Left colon (tissue), 2 donors: ENCODE results near the gene LKAAEAR1. TPM values are rescaled to one million over a fixed set of nuclear protein-coding genes. Genes with fewer than 3 reads are reported as not detected.

Experiments used
- ATAC-seq: fragments of 200-7000 bp; cut with Tn5 transposase; one replicate; pipeline ENCODE4 v1.9.1; 2020; ENCODE audit warnings: mild to moderate bottlenecking, moderate library complexity
- DNase-seq, 2 donors: peaks; one replicate each; pipeline ENCODE4 v3.0.0-alpha.2; 2020
- intact Hi-C, 2 donors: fragments of 100-400 bp; cut with DNase I in 1 of 2; cut with micrococcal nuclease in 1 of 2; formaldehyde crosslinking; loops; one replicate each; pipeline versions ENCODE4 v1.11.2 to v1.14.0; 2022; cut with DNase I, micrococcal nuclease
- total RNA-seq, 2 donors: library from RNA; stranded (reverse); fragmentation: NEBNext Ultra II Directional; extraction: Animal tissue kit (Norgen Biotek cat#: 25700); gene quantifications; one replicate each; pipeline ENCODE4 v1.2.1, GENCODE V29; 2021
- donor health status: DM: no; HTN: no; CAD: no.
- donor health status: DM: yes; HTN: yes; CAD: no.

The LKAAEAR1 gene
- total RNA-seq, 2 donors from 2014 or later, result not detected

DNA sequence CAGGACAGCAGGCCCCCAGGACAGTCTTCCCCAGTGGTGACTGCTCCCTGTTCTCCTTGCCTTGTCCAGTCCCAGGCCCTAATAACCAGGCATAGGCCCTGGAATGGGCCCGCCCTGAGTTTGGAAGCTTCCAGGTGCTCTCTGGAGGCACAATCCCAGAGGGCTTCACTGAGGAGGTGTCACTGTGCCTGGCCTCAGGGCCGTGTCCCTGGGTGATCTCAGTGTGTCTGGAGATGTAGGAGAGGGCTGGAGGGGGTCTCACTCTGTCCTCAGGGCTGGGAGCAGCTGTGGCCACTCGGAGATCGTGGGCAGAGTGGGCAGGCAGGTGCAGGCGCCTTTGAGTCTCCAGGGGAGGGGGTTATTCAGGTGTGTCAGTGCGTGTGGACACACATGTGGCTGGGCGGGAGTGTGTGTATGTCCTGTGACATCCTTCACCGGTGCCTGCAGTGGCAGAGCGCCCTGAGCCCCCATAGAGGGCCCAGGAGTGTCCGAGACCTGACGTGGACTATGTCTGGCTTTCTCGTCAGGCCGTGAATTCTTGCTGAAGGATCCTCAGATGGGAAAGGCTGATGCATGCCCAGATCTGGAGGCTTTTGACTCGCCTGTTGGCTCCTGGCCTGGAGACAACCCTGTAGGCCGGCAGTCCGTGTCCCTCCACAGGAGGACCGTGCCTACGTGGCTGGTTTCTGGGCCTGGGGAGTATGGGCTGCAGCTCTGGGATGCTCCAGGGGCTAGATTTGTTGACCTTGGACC, 28.7 kb upstream of the LKAAEAR1 start:
- DNase-seq (peak in 1 of 2 donors; percentile 11), ATAC-seq (no peak)
- intact Hi-C loops, result no loop called here

DNA sequence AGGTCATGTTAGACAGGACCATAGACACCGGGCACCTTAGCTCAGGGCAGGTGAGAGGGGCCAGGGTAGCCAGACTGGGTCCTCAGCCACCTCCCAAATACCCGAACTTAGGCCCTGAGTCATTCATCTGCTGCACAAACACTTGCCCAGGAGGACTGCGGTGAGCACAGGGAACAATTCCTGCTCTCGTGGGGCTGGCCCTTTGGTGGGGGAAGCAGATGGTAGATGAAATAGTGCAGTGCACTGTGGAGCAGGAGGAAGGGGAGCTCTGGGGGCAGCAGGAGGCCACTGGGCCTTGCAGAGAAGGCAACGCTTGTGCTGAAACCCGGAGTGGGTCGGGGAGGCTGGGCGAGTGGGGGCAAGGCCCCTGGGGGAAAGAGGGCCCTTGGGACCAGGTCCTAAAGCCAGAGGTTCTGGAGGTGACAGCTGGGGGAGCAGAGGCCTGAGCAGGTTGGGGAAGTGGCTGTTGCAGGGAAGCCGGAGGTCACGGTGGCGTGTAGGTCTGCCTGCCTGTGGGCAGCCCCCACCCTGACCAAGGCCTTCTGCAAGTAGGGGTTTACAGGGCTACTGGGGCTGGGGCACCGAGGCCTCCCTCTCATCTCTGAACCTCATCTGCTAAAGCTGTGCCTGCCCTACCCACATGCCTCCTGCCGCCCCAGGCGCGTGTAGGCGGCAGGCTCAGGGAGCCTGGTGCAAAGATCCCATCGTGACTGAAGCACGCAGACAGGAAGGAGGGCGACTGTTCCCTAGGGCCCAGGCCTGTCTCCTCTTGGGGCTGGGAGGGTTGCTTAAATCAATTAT, 27.8 kb upstream of the LKAAEAR1 start:
- intact Hi-C loops, result no loop called here
- peak in 1 of 2 donors; percentile 9 for DNase-seq

DNA sequence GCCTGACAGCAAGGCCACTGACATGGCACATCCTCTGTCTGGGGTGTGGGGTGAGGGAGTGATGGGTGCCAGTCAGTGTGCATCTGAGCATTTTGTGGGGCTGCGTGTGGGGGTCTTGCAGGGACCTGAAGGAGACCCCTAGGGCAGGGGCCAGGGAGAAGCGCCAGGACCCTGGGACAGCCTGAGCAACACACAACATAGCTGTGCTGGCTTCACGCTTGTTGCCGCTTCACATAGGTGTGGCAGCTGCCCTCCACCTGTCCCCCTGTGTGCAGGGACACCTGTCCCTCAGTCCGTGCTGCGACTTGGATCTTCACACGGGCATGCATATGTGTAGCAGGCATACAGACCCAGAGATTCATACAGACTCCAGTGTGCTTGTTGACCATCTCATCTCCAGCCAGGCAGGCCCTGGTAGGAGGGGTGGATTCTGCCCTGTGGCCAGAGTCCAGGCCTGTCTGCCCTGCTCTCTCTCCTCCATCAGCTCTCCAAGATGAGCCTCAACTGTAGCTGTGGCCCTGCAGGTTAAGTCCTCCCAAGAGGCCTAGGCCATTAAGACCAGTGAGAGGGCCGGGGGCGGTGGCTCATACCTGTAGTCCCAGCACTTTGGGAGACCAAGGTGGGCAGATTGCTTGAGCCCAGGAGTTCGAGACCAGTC, 26.3 kb upstream of the LKAAEAR1 start:
- ATAC-seq, result no peak
- intact Hi-C loops, result no loop called here
- peak in 1 of 2 donors; percentile 18 for DNase-seq

More for the DNA sequence above, 27.8 kb upstream of the LKAAEAR1 start:
- no peak for ATAC-seq

DNA sequence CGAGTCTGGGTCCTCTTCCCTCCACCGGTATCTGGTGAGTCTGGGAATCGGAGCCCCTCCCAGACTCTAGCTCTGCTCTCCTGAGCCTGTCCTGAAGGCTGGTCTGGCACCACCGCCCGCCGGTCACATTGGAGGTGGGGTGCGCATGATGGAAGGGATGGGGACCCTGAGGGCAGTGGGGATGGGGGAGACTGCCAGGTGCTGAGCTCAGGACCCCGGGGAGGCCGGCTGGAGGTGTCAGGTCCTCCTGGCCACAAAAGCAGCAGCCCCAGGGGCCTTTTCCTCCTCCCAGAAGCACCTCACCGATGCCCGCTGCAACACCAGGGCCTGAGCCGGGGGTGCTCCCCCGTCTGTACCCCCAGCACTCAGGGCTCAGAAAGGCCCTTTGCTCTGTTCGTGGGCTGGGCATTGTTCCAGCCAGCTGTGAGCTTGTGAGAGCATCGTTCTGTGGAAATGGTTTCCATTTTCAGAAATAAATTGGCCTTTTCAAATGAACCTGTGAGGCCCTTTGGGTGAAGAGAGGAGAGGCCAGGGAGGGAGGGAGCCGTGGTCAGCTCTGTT, 25.7 kb upstream of the LKAAEAR1 start:
- intact Hi-C loops, result no loop called here
- DNase-seq (no peak), ATAC-seq (no peak)

DNA sequence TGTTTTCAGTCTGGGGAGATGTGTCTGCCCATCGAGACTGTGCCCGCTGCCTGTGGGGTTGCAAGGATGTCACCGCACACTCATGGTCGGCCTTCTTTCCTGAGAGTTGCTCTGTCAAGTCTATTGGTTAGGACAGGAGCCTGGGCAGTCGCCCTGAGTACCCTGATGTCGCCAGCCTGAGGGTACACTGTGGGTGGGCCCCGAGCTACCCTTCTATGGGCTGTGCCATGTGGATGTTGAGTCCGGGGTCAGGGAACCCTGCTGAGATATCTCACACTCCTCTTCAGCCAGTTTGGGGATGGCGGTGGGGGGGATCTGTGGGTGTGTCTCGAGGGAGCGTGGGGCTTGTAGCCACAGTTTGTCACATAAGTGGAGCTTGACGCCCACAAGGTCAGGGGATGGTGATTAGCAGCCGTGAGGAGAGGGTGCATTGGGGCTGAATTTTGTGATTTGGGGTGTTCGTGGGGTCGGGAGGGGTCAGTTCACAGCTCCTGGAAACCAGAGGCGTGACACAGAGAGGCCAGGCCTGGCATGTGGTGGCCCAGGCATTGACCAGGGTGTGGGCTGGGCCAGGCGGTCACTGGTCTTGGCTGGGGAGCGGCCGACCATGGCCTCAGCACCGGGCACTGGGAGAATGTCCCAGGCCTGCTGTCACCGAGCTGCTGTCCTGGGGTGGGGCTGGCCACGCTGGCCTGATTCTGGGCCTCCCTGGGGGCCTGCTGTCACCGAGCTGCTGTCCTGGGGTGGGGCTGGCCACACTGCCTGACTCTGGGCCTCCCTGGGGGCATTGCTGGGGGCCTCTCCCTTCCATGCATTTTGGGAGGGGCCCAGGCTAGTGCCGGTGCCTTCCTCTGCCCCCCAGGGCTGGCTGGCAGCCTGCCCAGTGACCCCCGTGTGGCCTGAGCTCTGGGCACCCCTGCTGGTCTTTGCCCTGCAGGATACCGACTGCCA, 24.8 kb upstream of the LKAAEAR1 start:
- ATAC-seq (no peak), DNase-seq (peak in 1 of 2 donors; percentile 15)
- intact Hi-C loops, result no loop called here

DNA sequence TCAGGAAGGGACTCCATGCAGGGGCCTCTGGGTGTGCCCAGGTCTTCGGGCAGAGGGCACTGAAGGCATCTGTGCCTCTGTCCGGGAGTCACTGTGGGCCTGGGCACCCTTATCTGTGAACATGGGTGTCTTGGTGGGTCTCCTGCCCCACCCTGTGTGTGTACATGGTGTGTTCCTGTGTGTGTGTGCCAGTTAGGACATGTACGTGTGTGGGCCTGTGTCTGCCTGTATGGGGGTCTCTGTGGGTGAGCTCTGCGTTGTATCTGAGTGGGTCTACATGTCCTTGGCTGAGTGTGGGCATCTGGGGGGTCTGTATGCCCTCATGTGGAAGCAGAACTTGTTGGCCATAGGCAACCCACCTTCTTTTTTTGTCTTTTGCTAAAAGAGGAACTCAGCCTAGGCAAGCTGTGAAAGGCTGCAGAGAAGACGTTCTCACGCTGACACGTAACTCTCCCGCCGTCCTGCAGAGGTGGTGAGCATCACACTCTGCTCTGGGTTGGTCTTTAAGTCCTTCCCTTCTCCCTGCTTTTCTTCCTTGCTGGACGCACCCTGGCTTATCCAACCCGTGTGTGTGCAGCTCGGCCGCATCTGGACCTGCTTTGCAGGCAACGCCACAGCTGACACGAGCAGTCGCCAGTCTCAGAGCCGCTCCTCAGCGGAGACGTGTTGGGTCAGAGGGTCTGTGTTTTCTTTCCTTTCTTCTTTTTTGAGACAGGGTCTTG, 23.7 kb upstream of the LKAAEAR1 start:
- DNase-seq (peak in 1 of 2 donors; percentile 2), ATAC-seq (no peak)
- intact Hi-C loops, result no loop called here

DNA sequence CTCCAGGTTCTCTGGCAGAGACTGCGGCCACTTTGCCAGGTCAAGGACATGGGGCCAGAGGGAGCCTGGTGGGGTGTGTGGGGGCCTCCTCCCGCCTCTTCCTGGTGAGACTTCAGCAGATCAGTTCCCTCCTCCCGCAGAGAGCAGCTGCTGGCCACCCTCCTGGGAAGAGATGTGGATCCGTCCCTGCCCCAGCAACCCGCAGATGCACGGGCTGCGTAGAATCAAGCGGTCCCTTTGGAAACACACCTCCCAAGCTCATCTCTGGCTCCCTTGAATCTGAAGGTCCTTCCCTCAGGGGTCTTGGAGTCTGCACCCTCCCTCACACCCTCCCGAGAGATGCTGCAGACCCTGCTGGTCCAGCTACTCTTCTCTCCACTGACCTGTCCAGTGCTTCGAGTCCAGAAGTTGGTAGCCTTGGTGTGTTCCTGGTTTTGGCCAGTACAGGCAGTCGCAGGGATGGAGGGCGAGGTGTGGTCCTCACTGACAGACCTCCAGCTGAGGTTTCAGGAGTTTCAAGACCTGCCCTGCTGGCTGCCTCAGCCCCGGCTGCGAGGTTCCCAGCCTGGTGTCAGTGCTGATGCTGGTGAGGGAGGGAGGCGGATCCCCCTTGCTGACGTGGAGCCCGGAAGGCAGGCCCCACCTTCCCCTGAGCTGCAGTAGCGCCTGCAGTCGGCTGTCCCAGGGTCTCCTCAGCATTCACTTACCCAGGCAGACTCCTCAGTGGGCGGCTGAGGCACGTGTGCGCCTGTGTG, 23.0 kb upstream of the LKAAEAR1 start, which contains the start of gene NPBWR2:
Gene NPBWR2 (minus strand): TSS at position 585 of the 755 bp plus-strand sequence. CDS start 734 bp downstream, outside the sequence.
- no peak for ATAC-seq
- intact Hi-C loops, result no loop called here
- DNase-seq, result peak in 1 of 2 donors; percentile 7

DNA sequence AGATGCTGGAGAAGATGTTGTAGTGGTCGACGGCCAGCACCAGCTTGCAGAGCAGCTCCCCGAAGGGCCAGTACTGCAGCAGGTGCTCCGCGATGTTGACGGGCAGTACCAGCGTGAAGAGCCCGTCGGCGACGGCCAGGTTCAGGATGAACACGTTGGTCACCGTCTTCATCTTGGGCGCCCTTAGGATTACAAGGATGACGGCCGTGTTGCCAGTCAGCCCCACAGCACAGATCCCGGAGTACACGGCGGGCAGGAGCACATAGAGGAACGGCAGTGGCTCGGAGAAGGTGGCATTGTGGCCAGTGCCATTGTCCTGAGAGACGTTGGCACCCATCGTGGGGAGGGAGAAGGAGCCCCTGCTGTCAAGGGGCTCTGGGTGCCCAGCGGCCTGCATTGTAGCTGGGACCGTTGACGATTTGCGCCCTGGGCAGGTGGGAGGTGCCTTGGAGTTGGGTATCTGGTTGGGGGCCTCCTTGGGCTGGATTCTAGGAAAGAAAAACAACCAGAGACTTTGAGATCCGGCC, 22.3 kb upstream of the LKAAEAR1 start:
- ATAC-seq (no peak), DNase-seq (no peak)
- intact Hi-C loops, result no loop called here

DNA sequence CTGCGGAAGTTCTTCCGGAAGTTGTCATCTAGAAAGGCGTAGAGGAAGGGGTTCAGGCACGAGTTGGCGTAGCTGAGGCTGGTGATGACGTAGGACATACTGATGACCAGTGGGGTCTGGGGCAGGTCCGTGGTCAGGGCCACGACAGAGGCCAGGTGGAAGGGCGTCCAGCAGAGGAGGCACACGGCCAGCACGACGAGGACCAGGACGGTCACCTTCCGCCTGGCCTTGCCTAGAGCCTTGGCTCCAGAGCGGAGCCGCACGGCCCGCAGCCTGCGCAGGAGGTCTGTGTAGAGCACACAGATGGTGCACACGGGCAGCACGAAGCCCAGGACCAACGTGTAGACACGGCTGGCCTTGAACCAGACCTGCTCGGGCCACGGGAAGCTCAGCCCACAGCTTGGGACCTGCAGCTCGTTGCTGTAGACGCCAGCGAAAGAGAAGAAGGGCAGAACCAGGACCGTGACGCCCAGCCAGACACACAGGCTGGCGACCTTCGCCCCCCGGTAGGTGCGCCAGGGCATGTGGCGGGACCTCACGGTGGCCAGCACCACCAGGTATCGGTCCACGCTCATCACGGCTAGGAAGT, 21.7 kb upstream of the LKAAEAR1 start:
- no peak for ATAC-seq
- intact Hi-C loops, result no loop called here
- no peak for DNase-seq

DNA sequence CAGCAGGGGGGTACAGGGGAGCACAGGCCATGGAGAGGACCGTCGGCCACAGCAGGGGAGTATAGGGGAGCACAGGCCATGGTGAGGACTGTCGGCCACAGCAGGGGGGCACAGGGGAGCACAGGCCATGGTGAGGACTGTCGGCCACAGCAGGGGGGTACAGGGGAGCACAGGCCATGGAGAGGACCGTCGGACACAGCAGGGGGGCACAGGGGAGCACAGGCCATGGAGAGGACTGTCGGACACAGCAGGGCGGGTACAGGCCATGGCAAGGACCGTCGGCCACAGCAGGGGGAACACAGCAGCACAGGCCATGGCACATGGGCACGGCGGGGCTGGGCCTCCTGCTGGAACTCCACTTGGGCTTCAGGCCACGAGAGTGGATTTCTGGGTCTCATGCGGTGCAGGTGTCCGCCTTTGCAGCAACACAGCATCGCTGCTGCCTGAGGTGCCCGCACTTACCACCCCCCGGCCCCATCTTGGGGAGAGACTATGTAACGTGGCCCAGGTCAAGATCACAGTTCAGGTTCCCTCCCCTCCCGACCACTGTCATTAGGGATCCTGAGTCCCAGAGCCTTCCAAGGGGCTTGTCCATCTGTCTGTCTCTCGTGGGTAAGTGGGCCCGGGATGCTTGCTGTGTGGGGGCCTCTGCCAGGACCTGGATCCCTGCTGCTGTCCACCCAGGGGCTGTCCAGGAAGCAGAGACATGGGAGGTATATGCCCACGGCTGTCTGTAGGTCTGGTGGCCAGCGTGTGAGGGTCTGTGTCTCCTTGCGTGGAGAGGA, 20.7 kb upstream of the LKAAEAR1 start:
- ATAC-seq (no peak), DNase-seq (peak in 1 of 2 donors; percentile 1)
- intact Hi-C loops, result no loop called here

DNA sequence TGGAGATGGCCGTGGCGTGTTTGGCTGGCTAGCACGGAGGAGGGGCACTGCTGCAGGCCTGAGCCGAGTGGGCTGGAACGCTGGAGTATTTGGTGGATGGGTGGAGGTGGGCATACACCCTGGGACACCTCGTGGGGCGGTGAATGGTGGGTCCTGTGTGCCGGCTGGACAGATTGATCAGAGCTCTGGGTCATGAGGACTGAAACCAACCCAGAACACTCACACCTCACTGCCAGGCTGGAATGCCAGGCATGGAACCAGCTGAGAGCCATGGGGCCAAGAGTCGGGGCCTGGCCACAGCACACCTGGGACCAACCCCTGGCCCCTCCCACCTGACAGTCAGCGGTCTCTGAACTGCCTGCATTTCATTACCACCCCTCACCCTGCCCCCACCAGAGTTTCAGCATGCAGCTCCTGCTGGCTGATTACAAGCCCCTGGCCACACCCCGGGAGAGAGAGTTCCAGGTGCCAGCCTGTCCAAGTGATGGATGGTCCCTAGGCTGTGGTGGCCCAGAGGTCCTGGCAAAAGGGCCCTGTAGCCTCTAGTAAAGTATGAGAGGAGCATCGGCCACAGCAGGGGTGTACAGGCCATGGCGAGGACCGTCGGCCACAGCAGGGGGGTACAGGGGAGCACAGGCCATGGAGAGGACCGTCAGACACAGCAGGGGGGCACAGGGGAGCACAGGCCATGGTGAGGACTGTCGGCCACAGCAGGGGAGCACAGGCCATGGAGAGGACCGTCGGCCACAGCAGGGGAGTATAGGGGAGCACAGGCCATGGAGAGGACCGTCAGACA, 19.9 kb upstream of the LKAAEAR1 start:
- DNase-seq (peak in 1 of 2 donors; percentile 2), ATAC-seq (no peak)
- intact Hi-C loops, result no loop called here

DNA sequence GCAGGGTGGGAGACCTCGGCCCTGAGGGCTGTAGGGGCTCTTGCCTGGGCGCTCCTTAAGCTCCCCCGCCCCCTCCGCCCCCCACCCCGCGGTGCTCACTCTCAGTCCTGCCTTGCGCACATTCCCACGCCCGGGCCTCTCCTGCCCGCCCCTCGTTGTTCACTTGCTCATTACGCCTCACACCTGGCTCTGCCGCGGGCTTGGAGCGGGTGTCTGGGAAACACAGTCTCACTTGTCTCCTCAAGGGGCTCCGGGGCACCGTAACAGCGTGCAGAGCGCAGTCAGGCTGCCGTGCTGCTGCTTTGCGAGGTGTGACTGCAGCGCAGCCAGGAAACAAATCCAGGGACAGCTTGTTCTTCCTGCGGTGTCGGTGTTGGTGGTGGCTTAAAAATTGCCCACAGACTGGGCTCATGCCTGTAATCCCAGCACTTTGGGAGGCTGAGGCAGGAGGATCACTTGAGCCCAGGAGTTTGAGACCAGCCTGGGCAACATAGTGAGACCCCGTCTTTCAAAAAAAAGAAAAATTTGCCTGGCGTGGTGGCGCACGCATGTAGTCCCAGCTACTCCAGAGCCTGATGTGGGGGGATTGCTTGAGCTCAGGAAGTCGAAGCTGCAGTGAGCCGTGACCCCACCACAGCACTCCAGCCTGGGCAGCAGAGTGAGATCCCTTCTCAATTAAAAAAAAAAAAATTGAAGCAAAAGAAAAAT, 18.6 kb upstream of the LKAAEAR1 start:
- no peak for DNase-seq
- ATAC-seq, result no peak
- intact Hi-C loops, result no loop called here

DNA sequence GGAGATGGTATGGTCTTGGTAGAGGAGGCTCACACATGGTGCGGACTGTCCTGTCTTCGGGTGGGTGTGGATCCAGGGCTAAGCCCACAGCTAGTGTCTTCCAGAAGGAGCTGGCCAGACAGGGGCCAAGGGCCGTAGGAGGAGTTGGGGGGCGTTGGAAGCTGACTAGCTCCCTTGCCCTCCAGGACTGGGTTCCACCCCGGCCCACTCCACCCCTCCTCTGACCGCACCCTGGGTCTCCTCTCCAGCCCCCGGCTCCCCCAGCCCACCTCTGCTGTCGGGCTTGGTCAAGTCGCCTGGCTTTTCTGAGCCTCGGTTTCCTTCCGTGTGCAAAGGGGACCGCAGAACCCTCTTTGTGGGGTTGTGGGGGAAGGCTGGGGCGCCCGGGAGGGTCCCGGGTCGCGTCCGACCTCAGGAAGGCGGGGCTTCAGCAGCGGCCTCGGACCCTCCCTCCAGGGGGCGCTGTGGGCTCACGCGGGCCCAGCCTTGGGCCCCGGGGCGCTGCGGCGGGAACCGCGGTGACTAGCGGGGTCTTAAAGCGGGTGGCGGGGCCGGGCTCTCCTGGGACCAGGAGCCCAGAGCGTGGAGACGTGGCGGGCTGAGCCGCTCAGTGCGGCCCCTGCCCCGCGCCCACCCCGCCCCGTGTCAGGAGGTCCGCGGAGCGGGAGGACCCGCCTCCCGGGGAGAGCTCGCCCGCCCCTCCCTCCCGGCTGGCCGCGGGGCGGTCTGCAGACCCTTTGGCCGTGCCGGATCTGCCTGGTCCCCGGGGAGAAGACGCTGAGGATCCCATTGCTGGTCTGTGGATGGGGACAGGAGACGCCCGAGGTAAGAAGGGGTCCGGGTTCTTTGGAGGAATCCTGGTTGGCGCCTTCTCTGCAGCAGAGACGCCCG, 17.8 kb upstream of the LKAAEAR1 start:
- peak; percentile 38 for ATAC-seq
- DNase-seq, result peak in 1 of 2 donors; percentile 62
- intact Hi-C loops, result no loop called here
